GM21529 (cell line): ENCODE measurements around the gene PARD3.

Source experiments
- ATAC-seq: cut with Tn5 transposase; IDR thresholded peaks from one replicate; pipeline ENCODE4 v1.9.1; 2021; ENCODE audit not compliant: unreplicated experiment

The PARD3 gene

DNA sequence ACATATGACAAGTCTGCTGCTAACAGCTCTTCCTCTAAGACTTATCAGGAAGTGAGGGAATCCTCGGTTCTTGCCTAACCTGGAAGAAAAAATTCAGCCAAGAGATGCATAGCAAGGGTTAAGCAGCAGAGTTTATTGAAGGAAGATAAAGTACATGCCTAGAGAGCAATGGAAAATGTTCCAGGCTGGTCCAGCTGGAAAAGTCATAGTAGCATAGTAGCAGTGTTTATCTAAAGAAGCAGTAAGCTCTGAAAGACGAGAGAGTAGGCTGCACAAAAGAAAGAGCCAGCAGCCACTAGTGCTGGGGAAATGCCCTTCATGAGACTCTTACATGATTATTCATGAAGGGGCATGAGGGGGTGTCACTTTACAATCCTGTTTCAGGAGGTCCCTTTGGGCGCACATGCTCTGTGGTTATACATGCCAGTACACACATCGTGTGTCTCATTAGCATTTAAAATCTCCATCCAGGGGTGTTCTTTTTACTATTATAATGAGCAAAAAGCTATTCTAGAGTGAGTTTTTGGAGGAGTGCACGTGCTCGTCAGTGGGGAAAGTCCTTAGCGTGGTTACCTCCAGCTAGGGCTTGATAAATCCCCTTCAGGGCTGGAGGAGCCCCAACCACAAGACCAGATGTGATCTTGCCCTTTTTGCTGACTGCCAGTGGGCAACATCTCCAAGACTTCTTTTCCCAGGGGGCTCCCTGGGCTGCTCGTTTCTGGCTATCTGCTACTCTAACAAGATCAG lies 716.1 kb downstream of the PARD3 start:
- ATAC-seq: no peak

DNA sequence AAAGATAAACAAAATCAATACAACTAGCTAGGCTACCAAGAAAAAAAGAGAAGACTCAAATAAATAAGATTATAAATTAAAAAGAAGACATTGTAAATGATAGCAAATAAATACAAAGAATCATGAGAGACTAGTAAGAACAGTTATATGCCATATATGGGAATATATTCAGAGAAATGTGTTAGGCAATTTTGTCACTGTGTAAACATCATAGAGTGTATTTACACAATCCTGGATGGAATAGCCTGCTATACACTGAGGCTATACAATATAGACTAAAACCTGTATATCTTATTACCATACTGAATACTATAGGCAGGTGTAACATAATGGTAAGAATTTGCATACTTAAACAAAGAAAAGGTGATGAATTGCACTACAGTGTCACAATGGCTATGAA lies 717.4 kb downstream of the PARD3 start:
- no peak for ATAC-seq

DNA sequence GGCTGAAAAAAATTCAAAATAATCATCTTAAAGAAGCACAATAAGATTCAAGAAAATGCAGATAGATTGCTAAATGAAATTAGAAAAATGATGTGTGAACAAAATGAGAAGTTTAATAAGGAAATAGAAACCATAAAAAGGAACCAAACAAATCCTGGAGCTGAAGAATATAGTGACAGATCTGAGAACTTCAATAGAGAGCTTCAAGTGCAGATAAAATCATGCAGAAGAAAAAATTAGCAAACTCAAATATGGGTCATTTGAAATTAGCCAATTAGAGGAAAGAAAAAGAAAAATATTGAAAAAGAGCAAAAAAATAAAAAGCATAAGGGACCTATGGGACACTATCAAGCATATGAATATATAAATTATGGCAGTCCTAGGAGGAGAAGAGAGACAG lies 720.1 kb downstream of the PARD3 start:
- no peak for ATAC-seq

DNA sequence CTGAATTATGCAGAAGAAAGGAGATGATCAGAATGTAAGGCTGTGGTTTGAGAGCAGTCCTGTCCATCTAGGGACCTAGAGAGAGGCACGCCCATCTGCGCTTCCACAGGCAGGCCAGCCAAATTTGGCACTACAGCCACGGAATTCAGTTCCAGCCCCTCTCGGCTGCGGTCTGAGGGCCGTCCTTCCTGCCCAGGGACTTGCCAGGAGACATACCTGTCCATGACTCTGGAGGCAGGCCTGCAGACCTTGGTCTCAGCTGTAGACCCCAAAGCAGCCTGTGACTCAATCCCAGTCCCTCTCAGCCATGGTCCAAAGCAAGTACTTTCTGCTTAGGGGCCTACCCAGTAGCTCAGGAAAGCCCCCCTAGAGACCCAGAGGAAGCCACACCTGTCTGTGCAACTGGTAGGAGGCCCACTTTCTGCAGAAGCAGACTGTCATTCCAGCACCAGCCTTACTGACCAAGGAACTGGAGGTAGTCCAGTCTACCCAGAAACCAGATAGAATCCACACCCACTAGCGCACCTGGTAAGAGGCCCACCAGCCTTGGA lies 720.9 kb downstream of the PARD3 start:
- ATAC-seq: no peak

DNA sequence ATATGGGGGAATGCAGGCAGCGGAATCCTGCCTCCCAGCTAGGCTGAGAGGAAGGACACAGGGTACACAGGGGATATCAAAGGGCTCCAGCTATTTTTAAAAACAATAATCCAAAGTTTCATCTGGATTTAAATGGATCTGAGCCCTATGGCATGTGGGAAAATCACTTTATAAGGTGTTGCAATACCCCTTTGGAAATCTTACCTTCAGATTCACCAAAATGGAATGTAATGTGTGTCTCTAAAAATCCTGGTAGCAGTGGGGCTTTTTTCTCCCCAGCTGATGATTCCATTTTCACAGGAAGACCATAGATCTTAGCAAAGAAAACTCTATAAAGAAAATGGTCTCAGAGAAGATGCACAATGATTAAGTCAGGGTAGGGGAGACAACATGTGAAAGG lies 722.2 kb downstream of the PARD3 start:
- ATAC-seq: no peak

DNA sequence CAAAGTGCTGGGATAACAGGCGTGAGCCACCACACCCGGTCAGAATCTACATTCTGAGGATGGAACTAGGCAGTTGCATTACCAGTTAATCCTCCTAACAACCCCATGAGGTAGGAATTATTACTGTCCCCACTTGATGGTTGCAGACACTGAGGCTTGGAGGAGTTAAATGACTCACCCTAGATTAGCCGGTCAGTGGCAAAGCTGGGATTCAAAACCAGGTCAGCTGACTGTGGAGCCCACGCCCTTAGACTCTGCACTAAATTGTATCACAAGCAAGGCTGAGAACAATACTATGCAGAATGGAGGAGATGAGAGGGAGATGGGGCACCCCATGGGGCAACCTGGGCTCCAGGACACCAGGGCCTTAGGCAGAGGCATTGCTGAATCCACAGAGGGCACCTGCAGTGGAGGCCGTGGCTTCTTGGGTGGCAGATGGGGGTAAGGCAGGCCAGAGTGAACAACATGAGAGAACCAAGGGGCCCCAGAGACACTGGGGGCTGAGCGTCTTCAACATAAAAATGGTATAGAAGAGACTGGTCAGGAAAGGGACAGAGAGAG lies 723.4 kb downstream of the PARD3 start:
- no peak for ATAC-seq

DNA sequence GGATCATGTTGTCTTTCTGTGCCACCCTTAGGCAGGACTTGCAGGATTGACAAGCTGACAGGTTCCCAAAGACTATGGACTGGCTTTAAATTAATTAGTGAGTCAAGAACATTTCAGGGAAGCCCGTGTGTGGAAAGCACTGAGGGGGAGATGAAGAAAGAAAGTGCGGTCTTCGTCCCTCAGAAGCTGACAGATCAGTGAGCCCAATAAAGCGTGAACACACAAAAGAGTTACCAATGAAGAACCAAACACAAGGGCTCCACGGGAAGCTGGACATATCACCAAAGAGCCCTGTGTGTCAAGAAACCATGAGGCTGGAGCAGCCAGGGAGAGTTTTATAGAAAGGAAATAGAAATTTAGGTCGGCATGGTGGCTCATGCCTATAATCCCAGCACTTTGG lies 725.8 kb downstream of the PARD3 start:
- ATAC-seq: no peak

DNA sequence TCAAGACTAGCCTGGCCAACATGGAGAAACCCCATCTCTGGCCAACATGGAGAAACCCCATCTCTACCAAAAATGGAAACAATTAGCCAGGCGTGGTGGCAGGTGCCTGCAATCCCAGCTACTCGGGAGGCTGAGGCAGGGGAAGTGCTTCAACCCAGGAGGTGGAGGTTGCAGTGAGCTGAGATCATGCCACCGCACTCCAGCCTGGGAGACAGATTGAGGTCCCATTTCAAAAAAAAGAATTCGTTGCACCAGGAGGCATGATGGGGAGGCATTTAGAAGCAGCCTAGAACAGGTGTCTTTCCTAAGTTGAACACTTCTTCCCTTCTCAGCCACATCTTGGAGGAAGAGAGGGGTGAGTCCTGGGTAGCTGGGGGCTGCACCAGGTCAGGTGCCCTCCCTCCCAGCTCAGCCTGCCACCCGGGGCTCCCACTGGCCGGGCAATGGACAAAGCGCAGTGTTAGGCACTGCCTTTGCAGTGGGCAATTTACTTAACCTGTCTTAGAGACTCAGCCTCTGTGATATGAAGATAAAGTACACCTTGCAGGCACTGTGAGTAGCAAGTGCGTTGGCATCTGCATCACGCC lies 726.8 kb downstream of the PARD3 start:
- ATAC-seq: no peak

DNA sequence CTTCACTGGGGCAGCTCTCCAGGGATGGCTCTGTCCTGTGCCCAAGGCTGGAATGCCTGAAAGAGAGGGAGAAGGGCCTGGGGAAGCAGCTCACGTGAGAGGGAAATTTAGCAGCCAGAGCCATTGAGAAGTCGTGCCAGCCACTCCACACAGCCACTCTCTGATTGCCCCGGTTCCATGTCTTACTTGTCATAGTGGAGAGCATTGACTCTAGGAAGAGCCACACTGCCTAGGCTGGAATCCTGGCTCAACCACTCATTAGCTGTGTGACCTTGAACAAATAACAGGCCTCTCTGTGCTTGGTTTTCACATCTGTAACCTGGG lies 728.0 kb downstream of the PARD3 start:
- no peak for ATAC-seq

DNA sequence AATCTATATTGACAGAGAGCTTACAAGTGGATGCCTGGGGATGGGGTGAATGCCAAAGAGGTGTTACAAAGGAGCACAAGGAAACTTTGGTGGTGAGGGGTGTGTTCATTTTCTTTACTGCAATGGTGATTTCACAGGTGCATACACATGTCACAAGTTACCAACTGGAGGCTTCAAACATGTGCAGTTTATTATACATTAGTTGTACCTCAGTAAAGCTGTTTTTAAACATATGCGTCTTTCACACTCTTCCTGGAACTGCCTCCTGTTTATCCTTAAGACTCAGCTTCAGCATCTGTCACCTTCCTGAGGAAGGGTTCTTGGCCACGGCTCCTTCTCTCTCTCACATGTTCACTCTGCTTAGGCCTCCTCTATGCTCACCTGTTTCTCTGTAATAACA lies 731.5 kb downstream of the PARD3 start:
- ATAC-seq: no peak

DNA sequence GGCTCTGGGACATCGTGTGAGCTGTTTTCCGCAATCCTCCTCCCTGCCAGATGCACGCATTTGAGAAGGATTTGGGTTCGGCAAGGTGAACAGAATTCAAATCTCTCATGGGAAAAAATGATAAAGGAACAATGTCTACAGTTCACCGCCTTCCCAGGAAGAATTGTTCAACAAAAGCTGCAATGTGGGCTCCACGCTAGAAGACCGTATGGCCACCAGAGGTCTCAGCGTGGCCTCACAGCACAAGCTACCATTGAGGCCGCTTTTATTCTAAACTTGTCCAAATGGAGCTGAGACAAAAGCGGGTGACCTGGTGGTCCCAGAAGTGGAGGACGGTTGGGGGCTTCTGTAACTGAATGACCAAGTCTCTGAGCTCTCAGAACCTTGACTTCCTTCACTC lies 733.1 kb downstream of the PARD3 start:
- no peak for ATAC-seq

DNA sequence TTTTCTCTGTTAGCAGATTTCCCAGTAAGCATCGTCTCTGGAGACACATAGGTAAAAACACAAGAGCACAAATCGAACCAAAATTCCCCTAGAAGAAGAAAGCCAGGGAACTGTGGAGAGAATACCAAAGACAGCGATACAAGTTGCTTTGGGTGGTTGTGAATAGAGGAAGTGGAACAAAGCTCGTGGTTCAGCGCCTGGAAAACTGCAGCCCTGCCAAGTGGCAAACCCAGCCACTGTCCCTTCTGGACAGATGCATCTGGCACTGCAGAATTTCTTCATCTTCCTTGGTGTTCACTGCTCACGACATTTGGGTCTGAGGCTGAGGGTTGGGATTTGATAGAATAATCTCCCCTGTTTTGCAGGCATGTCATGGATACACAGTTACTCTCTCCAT lies 733.8 kb downstream of the PARD3 start:
- ATAC-seq: no peak

DNA sequence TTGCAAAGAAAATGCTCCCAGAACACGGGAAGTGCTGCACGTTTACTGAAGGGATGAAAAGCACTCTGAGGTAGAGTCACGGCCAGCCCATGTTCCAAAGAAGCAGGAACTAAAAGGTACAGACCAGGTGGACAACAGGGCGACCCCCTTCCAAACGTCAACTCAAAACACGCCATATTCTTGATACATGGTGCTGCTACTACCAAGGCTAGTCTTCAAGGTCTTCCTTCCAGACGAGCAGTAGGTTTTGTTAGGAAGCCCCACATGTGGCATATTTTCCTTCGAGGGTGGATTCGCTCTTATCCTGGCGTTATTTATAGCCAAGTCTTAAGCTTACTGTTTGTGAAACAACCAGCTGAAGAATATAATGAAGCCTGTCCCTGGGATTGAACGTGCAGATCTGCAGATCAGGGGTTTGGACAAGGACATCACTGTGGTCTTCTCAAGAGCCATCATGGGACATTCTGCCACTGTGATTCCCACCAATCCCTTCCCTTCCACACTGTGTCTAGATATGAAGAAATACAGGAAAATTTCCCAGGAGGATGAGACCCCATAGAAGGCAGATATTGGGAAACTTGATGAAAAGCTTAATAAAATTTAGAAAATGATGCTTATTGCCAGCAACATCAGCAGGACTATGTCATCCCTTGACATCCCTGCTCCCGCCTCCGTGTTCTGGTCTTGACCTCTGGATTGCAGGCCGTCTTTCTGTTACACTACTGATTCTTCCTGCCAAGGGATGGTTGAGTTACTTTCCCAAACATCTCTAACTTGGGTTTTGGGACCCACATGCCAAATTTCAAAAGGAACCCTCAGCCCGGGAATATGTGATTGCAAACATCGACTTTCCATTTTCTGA lies 734.4 kb downstream of the PARD3 start:
- ATAC-seq: no peak

DNA sequence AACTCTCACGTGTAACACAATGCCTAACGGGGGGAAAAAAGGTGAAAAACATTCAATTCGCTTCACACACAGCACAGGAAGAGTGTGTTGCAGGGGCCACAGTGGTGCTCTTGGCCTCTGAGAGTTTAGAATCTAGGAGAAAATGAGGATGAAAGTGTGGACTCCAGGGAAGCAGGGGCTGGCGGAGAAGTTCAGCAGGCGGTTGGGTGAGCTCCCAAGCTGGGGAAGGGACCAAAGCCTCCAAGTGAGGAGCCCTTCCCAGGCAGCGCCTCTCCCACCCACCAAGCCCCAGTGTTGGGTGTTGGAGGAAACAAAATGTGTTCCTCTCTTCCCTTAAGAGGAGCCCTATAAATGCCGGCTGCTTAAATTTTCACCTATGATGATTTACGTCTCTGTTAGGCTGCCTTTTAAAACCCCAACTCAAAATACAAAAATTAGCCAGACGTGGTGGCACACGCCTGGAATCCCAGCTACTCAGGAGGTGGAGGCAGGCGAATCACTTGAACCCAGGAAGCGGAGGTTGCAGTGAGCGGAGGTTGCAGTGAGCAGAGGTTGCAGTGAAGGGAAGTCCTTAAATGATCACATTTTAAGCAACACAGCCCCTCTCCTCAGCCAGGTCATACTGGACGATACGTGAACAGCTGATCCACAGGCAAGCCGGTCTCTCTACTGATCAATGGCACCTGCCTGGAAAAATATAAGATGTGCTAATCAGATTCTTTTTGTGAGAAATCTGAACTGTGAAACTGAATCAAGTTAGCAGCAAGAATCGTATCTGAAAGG lies 735.2 kb downstream of the PARD3 start:
- no peak for ATAC-seq

DNA sequence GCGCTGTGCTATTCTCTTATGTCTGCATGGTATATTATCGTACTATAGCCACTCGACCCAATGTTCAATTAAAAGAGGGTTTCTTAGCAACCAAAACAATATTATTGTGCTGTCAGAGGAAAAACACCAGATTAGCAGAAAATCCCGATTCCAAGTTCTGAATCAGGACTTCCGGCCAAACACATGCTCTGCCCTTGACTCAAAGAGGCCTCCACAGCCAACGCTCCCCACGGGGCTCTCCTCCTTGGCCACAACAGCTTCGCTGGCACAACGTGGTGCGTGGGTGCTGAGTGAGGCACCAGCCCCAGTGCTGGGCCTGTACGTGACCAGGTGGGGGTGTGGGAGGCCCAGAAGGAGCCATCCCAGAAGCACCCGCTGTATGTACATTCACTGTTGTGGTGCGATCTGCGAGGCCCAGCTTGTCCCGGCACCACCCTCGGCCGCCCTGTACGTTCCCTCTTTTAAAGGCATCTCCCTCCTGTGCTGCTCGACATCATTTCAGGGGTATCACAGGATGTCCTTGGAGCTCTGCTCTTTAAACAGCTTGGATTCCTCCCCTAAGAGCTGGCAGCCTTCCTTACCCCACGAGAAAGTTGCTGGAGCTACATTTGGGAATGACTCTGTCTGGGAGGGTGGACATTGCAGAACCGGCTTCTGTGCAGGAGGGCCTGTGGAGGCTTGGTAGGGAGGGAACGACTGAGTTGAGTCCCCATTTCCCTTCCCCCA lies 736.2 kb downstream of the PARD3 start:
- ATAC-seq: no peak

DNA sequence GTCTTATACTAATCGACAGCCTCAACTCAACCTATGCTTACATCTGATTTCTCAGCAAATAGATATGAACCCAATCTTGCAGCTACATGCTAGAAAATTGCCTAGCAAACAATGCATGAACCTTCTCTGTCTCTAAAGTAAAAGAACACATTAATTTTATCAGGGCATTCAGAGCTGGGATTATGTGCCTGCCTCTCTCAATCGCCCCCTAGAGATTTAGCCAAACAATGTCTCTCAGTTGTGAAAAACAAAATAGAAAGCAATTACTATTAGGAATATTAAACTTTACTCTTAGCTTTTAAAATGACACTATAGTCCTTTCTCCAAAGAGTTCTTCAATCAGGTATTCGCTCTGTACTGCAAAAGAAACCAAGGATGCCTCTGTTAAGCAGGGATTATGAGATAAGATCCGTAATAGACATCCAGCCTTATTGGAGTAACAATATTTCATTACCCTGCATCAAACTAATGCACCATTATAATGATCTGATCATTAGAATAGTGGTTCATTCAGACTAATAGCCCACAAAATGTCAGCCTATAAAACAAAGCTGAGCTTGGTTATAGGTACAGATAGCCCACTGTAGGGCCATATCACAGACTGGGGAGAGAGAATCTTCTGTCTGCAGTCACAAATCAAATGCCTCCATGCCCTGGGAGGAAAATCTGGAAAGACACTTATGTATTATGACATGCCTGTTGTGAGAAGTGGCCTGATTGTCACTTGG lies 736.9 kb downstream of the PARD3 start:
- no peak for ATAC-seq

DNA sequence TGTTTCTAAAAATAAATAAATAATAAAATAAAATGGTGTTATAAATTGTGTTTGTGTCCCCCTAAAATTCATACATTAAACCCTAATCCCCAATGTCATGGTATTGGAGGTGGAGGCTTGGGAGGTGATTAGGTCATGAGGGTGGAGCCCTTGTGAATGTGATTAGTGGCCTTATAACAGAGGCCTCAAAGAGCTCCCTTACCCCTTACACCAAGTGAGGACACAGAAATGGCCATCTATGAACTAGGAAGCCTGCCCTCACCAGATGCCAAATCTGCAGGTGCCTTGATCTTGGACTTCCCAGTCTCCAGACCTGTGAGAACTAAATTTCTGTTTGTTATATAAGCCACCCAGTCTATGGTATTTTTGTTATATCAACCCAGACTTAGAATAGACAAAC lies 738.7 kb downstream of the PARD3 start:
- no peak for ATAC-seq

DNA sequence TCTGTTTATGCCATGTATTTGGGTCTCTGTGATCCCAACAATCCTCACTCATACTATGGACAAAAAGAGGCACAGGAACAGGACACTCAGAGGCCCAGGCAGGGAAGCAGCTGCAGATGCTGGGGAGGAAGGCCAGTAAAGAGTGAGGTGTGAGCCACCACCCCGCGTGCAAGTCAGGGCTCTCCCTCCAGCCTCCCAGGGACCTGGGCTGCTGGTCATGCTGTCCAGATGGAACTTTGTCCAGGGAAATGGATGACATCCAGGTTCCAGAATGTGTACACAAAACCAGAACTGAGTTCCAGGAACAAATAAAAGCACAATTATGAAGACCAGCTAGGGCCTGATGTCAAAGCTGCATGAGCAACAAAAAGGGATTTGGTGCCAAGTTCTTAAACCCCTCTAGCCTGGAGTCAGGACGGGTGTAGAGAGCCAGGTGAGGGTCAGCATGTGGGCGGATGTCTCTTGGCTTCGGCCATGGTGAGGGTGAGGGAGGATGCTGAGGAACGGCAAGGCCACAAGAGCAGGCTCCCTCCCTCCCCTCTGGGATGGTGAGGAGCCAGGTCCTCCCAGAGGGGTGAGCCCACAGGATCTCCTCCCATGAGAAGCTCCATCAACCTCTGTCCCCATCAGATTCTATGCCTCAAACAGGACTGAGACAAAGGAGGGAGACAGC lies 739.7 kb downstream of the PARD3 start:
- ATAC-seq: no peak

DNA sequence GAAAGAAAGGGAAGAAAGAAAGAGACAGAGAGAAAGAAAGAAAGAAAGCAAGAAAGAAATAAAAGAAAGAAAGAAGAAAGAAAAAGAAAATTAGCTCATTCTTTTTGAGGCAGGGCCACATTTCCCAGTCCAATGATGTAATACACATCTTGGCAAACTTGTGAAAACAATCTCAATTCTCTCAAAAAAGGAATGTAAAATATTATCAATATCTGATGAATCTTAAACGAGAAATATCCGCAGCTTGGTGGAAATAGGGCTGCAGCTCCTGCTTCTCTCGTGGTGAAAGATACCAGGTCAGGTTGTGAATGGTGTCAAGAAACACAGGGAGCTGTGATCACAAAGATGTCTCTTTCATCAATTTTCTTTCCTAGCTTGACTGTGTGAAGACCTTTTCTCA lies 741.0 kb downstream of the PARD3 start:
- ATAC-seq: no peak
